H9 (cell line): ENCODE results near the gene LRRC8B. TPM values are rescaled to one million over a fixed set of nuclear protein-coding genes. Genes with fewer than 3 reads are reported as not detected.

Experiments
- DNase-seq: peaks from one replicate; pipeline ENCODE4 v3.0.0-alpha.2; 2017
- H2AFZ ChIP-seq: one replicate; pipeline ENCODE4 v1.6.1; 2013; ENCODE audit warnings: mild to moderate bottlenecking, low read length, control low read depth, moderate library complexity
- H2AK5ac ChIP-seq: 2 replicates; pipeline ENCODE4 v1.6.1; 2013; ENCODE audit warnings: low read length, control low read depth, mixed read lengths; ENCODE audit not compliant: insufficient read length
- H2BK120ac ChIP-seq: one replicate; pipeline ENCODE4 v1.6.1; 2013; ENCODE audit warnings: low read depth, mild to moderate bottlenecking, low read length, control low read depth, inconsistent platforms; ENCODE audit not compliant: poor library complexity, severe bottlenecking
- H2BK12ac ChIP-seq: 2 replicates; pipeline ENCODE4 v1.6.1; 2013; ENCODE audit warnings: low read length, control low read depth, mixed read lengths, low read depth; ENCODE audit not compliant: insufficient read length
- H2BK15ac ChIP-seq: 2 replicates; pipeline ENCODE4 v1.6.1; 2013; ENCODE audit warnings: low read depth, low read length, control low read depth
- H2BK20ac ChIP-seq: one replicate; pipeline ENCODE4 v1.6.1; 2013; ENCODE audit warnings: low read depth, mild to moderate bottlenecking, low read length, control low read depth, inconsistent platforms; ENCODE audit not compliant: poor library complexity, severe bottlenecking
- H2BK5ac ChIP-seq: 2 replicates; pipeline ENCODE4 v1.6.1; 2013; ENCODE audit warnings: low read length, control low read depth, mixed read lengths; ENCODE audit not compliant: insufficient read length
- H3K14ac ChIP-seq: 2 replicates; pipeline ENCODE4 v1.6.1; 2013; ENCODE audit warnings: low read length, control low read depth; ENCODE audit not compliant: insufficient read depth
- H3K18ac ChIP-seq: 2 replicates; pipeline ENCODE4 v1.6.1; 2013; ENCODE audit warnings: low read depth, mild to moderate bottlenecking, mixed read lengths, low read length, control low read depth; ENCODE audit not compliant: insufficient read length
- H3K23ac ChIP-seq: 2 replicates; pipeline ENCODE4 v1.6.1; 2013; ENCODE audit warnings: low read length, control low read depth, mixed read lengths, low read depth; ENCODE audit not compliant: insufficient read length
- H3K23me2 ChIP-seq: 2 replicates; pipeline ENCODE4 v1.6.1; 2013; ENCODE audit warnings: low read depth, mild to moderate bottlenecking, mixed read lengths, low read length, control low read depth; ENCODE audit not compliant: insufficient read length, poor library complexity, severe bottlenecking
- H3K27ac ChIP-seq: 2 replicates; pipeline ENCODE4 v1.5.1; 2013; ENCODE audit warnings: low read length, control low read depth, mixed read lengths, low read depth; ENCODE audit not compliant: insufficient read length
- H3K27me3 ChIP-seq: 2 replicates; pipeline ENCODE4 v1.6.1; 2013; ENCODE audit warnings: low read length, control low read depth, inconsistent platforms; ENCODE audit not compliant: insufficient read depth
- H3K4ac ChIP-seq: 2 replicates; pipeline ENCODE4 v1.6.1; 2013; ENCODE audit warnings: low read depth, mild to moderate bottlenecking, control low read depth, inconsistent platforms, low read length, moderate library complexity
- H3K4me1 ChIP-seq: 2 replicates; pipeline ENCODE4 v1.6.1; 2013; ENCODE audit warnings: low read length, control low read depth, inconsistent platforms; ENCODE audit not compliant: insufficient read depth
- H3K4me2 ChIP-seq: 2 replicates; pipeline ENCODE4 v1.6.1; 2013; ENCODE audit warnings: low read length, control low read depth, mixed read lengths; ENCODE audit not compliant: insufficient read length, insufficient read depth
- H3K56ac ChIP-seq: 2 replicates; pipeline ENCODE4 v1.6.1; 2013; ENCODE audit warnings: low read depth, mild to moderate bottlenecking, mixed read lengths, low read length, control low read depth; ENCODE audit not compliant: insufficient read length
- H3K79me1 ChIP-seq: 2 replicates; pipeline ENCODE4 v1.6.1; 2013; ENCODE audit warnings: low read depth, mild to moderate bottlenecking, moderate library complexity, low read length, control low read depth, inconsistent platforms; ENCODE audit not compliant: insufficient read depth, poor library complexity, severe bottlenecking
- H3K79me2 ChIP-seq: 2 replicates; pipeline ENCODE4 v1.6.1; 2013; ENCODE audit warnings: low read length, control low read depth, inconsistent platforms; ENCODE audit not compliant: insufficient read depth
- H3K9ac ChIP-seq: 2 replicates; pipeline ENCODE4 v1.6.1; 2013; ENCODE audit warnings: low read length, control low read depth, mixed read lengths; ENCODE audit not compliant: insufficient read length; ENCODE audit errors: extremely low read depth
- H3K9me3 ChIP-seq: one replicate; pipeline ENCODE4 v1.6.1; 2013; ENCODE audit warnings: low read depth, low read length, inconsistent platforms; ENCODE audit not compliant: control insufficient read depth
- H3T11ph ChIP-seq: one replicate; pipeline ENCODE4 v1.6.1; 2013; ENCODE audit warnings: mild to moderate bottlenecking, low read length, control low read depth, inconsistent platforms
- H4K20me1 ChIP-seq: one replicate; pipeline ENCODE4 v1.6.1; 2013; ENCODE audit not compliant: control insufficient read depth, insufficient read length, insufficient read depth
- H4K5ac ChIP-seq: 2 replicates; pipeline ENCODE4 v1.6.1; 2013; ENCODE audit warnings: low read depth, mild to moderate bottlenecking, mixed read lengths, low read length, control low read depth; ENCODE audit not compliant: insufficient read length
- H4K8ac ChIP-seq: replicated peaks from 2 replicates; pipeline ENCODE4 v1.6.1; 2013; ENCODE audit warnings: low read length, control low read depth, mixed read lengths, low read depth; ENCODE audit not compliant: insufficient read length
- H4K91ac ChIP-seq: 2 replicates; pipeline ENCODE4 v1.6.1; 2013; ENCODE audit warnings: low read depth, mild to moderate bottlenecking, moderate library complexity, mixed read lengths, low read length, control low read depth; ENCODE audit not compliant: insufficient read length
- H3K27ac Mint-ChIP-seq, 3 experiments: 2 replicates in 2 of 3; 3 replicates in 1 of 3; pipeline ENCODE4 v1.8.0; 2020 to 2021; ENCODE audit warnings: mixed read lengths in 3 of 3, mild to moderate bottlenecking in 1 of 3, moderate library complexity in 1 of 3
- H3K27me3 Mint-ChIP-seq: 2 replicates; pipeline ENCODE4 v1.8.0; 2021; ENCODE audit warnings: low read depth, mild to moderate bottlenecking, moderate library complexity, mixed read lengths
- H3K36me3 Mint-ChIP-seq, 3 experiments: 2 replicates in 2 of 3; 3 replicates in 1 of 3; pipeline ENCODE4 v1.8.0; 2020 to 2021; ENCODE audit warnings: low read depth in 3 of 3, mixed read lengths in 3 of 3; ENCODE audit not compliant: insufficient read depth in 1 of 3
- H3K4me1 Mint-ChIP-seq, 2 experiments: 2 replicates each; pipeline ENCODE4 v1.8.0; 2020; ENCODE audit warnings: mixed read lengths in 2 of 2
- H3K4me3 Mint-ChIP-seq, 2 experiments: 2 replicates in 1 of 2; 3 replicates in 1 of 2; pipeline ENCODE4 v1.8.0; 2020 to 2021; ENCODE audit warnings: mild to moderate bottlenecking in 2 of 2, mixed read lengths in 2 of 2, moderate library complexity in 1 of 2
- H3K9me3 Mint-ChIP-seq, 2 experiments: 2 replicates in 1 of 2; 3 replicates in 1 of 2; pipeline ENCODE4 v1.8.0; 2020; ENCODE audit warnings: mild to moderate bottlenecking in 2 of 2, mixed read lengths in 2 of 2, moderate library complexity in 1 of 2
- CTCF ChIP-seq: fragments of 200-600 bp; sonication (generic); conservative IDR thresholded peaks from 3 replicates; pipeline ENCODE4 v1.8.0; 2021; ENCODE audit warnings: antibody characterized with exemption, mild to moderate bottlenecking
- WGBS: extraction: QIAGEN DNeasy Blood & Tissue Kit; methylation state at CpG from one replicate; pipeline ENCODE4 v1.1.7; 2013; ENCODE audit warnings: missing lambda C conversion rate, low lambda C conversion rate, mixed read lengths; ENCODE audit not compliant: insufficient read length; ENCODE audit errors: extremely low coverage; 5-methylcytosine and 5-hydroxymethylcytosine counted together
- total RNA-seq: library from RNA; stranded (reverse); gene quantifications from 2 replicates; pipeline ENCODE4 v1.2.1, GENCODE V29; 2021

Gene LRRC8B
- total RNA-seq, 1 experiment from 2014 or later, result 33.2 TPM

GRCh38 chr1:89608319-89608983 lies 83.8 kb downstream of the LRRC8B start:
- no peak overlapping the region for H2BK15ac ChIP-seq
- H3K9me3 Mint-ChIP-seq, result no peaks in the 10 kb centered on the region
- no CpG with 5 or more reads among the region's 9 CpGs for WGBS
- no peaks in the 10 kb centered on the region for H3K79me2 ChIP-seq
- no peaks in the 10 kb centered on the region; a peak in 1 of 7 replicates for H3K36me3 Mint-ChIP-seq
- no peak overlapping the region for H2AK5ac ChIP-seq
- H4K91ac ChIP-seq, result no peak overlapping the region
- H2AFZ ChIP-seq, result no peak overlapping the region
- H3K23me2 ChIP-seq, result no peaks in the 10 kb centered on the region
- no peak overlapping the region for H3K4me3 Mint-ChIP-seq
- no peaks in the 10 kb centered on the region for H4K20me1 ChIP-seq
- peak overlapping the region in 2 of 3 experiments; percentile 17 to 29; a peak in 1 of 7 replicates for H3K27ac Mint-ChIP-seq
- H3K27ac ChIP-seq, result no peak overlapping the region
- no peak for TF ChIP-seq CTCF
- peaks cover 7 to 12% of the 10 kb centered on the region in 2 experiments for H3K4me1 Mint-ChIP-seq
- H3K14ac ChIP-seq, result no peak overlapping the region
- no peak overlapping the region for H2BK20ac ChIP-seq
- DNase-seq, result no peak
- H3K18ac ChIP-seq, result no peak overlapping the region
- no peak overlapping the region for H4K8ac ChIP-seq
- no peaks in the 10 kb centered on the region for H3K27me3 Mint-ChIP-seq
- H3K4ac ChIP-seq, result no peak overlapping the region
- no peak overlapping the region for H3K9ac ChIP-seq
- no peak overlapping the region for H3T11ph ChIP-seq
- H3K27me3 ChIP-seq, result no peaks in the 10 kb centered on the region
- no peaks in the 10 kb centered on the region for H3K4me1 ChIP-seq
- H3K9me3 ChIP-seq, result no peaks in the 10 kb centered on the region
- no peak overlapping the region for H2BK5ac ChIP-seq
- no peaks in the 10 kb centered on the region for H3K79me1 ChIP-seq
- H3K23ac ChIP-seq, result no peak overlapping the region
- no peak overlapping the region for H3K4me2 ChIP-seq
- H2BK120ac ChIP-seq, result no peak overlapping the region
- no peak overlapping the region for H2BK12ac ChIP-seq
- H4K5ac ChIP-seq, result no peak overlapping the region
- no peak overlapping the region for H3K56ac ChIP-seq
